Measurements from ENCODE around the gene IGF1R. TPM values are rescaled to one million over a fixed set of nuclear protein-coding genes. Genes with fewer than 3 reads are reported as not detected.
A peak's percentile ranks its signal among the peaks of the same experiment; 100 is the strongest.

IGF1R gene
- polyA plus RNA-seq, 6 donors from 2014 or later, result 0.78 to 5.5 (median 3.3) TPM

DNA sequence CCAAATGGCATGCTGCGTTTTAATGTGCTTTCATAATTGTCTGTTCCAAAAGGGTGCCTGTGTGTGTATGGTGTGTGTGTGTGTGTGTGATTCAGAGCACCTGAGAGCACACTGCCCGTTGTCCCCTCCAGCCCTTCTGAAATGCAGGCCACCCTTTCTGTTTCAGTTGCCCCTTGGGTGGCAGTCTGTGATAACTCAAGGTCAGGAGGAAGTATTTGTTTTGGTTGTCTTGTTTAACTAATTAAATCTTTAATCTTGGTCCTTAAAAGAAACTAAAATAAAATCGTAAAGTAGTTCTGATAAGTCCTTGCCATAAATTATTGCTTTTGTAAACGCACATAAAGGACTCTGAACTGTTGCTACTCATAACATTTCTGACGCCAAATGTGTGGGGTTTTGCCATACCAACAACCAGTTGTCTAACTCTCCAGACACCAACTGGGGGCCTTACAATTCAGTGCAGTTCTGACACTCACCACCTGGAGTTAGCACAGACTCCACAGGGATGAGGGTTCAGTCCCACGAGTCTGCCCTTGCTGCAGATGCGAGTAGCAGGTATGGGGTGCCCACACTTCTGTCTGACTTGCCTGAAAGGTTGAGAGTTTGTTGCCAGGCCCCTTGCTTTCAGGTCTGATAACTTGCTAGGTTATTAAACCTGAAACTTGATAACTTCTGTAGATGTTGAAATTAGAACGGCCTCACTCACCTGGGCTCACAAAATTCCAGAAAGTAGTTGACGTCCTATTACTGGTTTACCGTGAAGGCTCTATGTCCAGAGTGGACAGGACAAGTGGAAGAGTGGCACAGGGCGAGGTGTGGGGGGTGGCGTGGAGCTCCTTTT lies 157.3 kb downstream of the IGF1R start:
- no peak overlapping the region for H3K27ac Mint-ChIP-seq
- ATAC-seq (ENCODE audit: low read depth in 2 of 2) (no peak), DNase-seq (no peak)
- no peak overlapping the region for H3K4me3 Mint-ChIP-seq
- H3K4me1 Mint-ChIP-seq, result peaks cover 4 to 7% (median 5%) of the 10 kb centered on the region in 3 donors
- no peaks in the 10 kb centered on the region for H3K9me3 Mint-ChIP-seq
- no peaks in the 10 kb centered on the region for H3K36me3 Mint-ChIP-seq
- no peaks in the 10 kb centered on the region for H3K27me3 Mint-ChIP-seq

- no peak for ATAC-seq (ENCODE audit: low read depth in 2 of 2)
- Mint-ChIP-seq H3K4me3 (no peak overlapping the region), H3K27me3 (no peaks in the 10 kb centered on the region), H3K27ac (peak overlapping the region in 1 of 6 donors; percentile 64), H3K36me3 (no peaks in the 10 kb centered on the region), H3K4me1 (peaks cover 0 to under 1% (median 0%) of the 10 kb centered on the region in 3 donors), H3K9me3 (no peaks in the 10 kb centered on the region)
- DNase-seq, result no peak
Observed at GRCh38 chr15:98806275-98806895, 158.0 kb downstream of the IGF1R start.

DNA sequence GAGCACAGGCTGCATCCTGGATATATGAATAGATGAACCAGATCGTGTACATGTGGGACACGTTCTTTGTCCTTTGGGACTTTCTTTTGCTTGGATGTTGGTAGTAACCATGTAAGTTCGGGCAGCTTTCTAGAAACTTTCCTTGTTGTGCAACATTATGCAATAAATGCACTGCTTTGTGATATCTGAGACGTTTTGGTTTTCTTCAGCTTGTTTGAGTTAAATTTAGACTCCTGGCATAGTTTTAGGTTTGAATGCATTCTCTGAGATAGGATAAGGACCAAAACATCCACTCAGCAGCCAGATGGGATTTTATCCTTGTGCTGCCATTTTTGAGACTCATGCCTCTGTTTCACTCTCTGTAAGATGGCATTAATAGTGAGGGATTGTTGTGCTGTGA lies 158.9 kb downstream of the IGF1R start:
- no peak for ATAC-seq (ENCODE audit: low read depth in 2 of 2)
- Mint-ChIP-seq H3K4me1 (no peaks in the 10 kb centered on the region), H3K9me3 (no peaks in the 10 kb centered on the region), H3K27me3 (no peaks in the 10 kb centered on the region), H3K4me3 (no peak overlapping the region), H3K36me3 (no peaks in the 10 kb centered on the region), H3K27ac (peak overlapping the region in 1 of 6 donors; percentile 32)
- DNase-seq, result no peak

- ATAC-seq (ENCODE audit: low read depth in 2 of 2), result no peak
- H3K4me1 Mint-ChIP-seq, result no peaks in the 10 kb centered on the region
Observed at GRCh38 chr15:98809273-98809672, 160.9 kb downstream of the IGF1R start.

GRCh38 chr15:98812716-98813446 lies 164.5 kb downstream of the IGF1R start:
- ATAC-seq (ENCODE audit: low read depth in 2 of 2) (no peak), DNase-seq (no peak)
- H3K36me3 Mint-ChIP-seq, result no peaks in the 10 kb centered on the region

More at GRCh38 chr15:98809273-98809672, 160.9 kb downstream of the IGF1R start:
- Mint-ChIP-seq H3K27ac (peak overlapping the region in 1 of 6 donors; percentile 57), H3K9me3 (no peaks in the 10 kb centered on the region), H3K36me3 (no peaks in the 10 kb centered on the region), H3K27me3 (no peaks in the 10 kb centered on the region), H3K4me3 (no peak overlapping the region)
- DNase-seq, result no peak

DNA sequence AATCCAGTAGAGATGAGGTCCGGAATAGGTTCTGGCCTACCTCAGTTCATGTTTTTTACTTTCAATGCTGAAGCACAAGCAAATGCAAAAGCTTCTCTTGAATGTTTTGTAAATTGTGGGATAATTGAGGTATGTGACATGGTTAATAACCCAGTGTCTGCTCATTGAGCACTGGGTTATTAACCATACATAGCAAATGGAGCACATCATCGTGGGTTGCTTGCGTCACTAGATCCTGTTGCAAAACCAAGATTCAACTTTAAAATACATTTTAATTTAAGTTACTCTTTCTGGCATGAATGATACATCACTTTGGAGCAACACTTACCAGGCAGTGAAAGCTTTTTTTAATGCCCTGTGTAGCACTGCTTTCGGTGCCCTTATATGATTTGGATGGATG lies 165.6 kb downstream of the IGF1R start:
- peaks cover 0 to 7% (median 0%) of the 10 kb centered on the region in 7 donors for H3K9me3 Mint-ChIP-seq
- ATAC-seq (ENCODE audit: low read depth in 2 of 2), result no peak
- DNase-seq, result no peak
- no peaks in the 10 kb centered on the region for H3K36me3 Mint-ChIP-seq
- H3K4me3 Mint-ChIP-seq, result no peak overlapping the region
- H3K27ac Mint-ChIP-seq, result no peak overlapping the region
- no peaks in the 10 kb centered on the region for H3K27me3 Mint-ChIP-seq
- H3K4me1 Mint-ChIP-seq, result no peaks in the 10 kb centered on the region

More at GRCh38 chr15:98812716-98813446, 164.5 kb downstream of the IGF1R start:
- H3K4me3 Mint-ChIP-seq, result no peak overlapping the region
- no peaks in the 10 kb centered on the region for H3K9me3 Mint-ChIP-seq
- no peaks in the 10 kb centered on the region for H3K27me3 Mint-ChIP-seq
- H3K4me1 Mint-ChIP-seq, result no peaks in the 10 kb centered on the region
- H3K27ac Mint-ChIP-seq, result peak overlapping the region in 2 of 6 donors; percentile 30 to 69

DNA sequence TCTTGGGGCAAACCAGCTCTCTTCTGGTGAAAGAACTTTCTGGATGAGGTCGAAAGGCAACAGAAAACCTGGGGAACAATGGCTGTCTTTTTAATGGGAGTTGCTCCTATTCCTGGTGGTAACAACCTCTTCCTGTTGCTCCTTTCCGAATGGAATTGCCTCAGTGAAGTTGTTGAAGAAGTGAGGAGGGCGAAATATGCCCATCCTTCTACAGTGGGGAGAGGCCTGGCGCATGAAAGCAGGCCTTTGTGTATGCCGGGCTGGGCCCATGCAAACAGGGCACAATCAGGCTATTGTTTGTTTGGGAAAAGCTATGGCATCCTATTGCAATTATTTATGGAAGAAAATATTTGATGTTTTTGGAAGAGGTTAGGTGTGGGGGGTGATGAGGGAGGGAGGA lies 166.9 kb downstream of the IGF1R start:
- ATAC-seq (ENCODE audit: low read depth in 2 of 2) (no peak), DNase-seq (no peak)
- no peaks in the 10 kb centered on the region for H3K27me3 Mint-ChIP-seq
- H3K9me3 Mint-ChIP-seq, result peaks cover 0 to 8% (median 0%) of the 10 kb centered on the region in 7 donors
- peak overlapping the region in 1 of 6 donors; percentile 27 for H3K27ac Mint-ChIP-seq
- H3K4me1 Mint-ChIP-seq, result no peaks in the 10 kb centered on the region
- H3K4me3 Mint-ChIP-seq, result peak overlapping the region in 1 of 8 donors; percentile 70
- no peaks in the 10 kb centered on the region for H3K36me3 Mint-ChIP-seq

GRCh38 chr15:98817745-98818144 lies 169.4 kb downstream of the IGF1R start:
- DNase-seq (no peak), ATAC-seq (ENCODE audit: low read depth in 2 of 2) (no peak)
- H3K9me3 Mint-ChIP-seq, result peaks cover 0 to 8% (median 0%) of the 10 kb centered on the region in 7 donors
- H3K36me3 Mint-ChIP-seq, result no peaks in the 10 kb centered on the region
- H3K27me3 Mint-ChIP-seq, result no peaks in the 10 kb centered on the region
- H3K4me3 Mint-ChIP-seq, result no peak overlapping the region
- peak overlapping the region in 1 of 6 donors; percentile 80 for H3K27ac Mint-ChIP-seq
- H3K4me1 Mint-ChIP-seq, result no peaks in the 10 kb centered on the region

GRCh38 chr15:98823012-98823458 lies 174.7 kb downstream of the IGF1R start:
- no peak for DNase-seq
- ATAC-seq (ENCODE audit: low read depth in 2 of 2), result no peak
- Mint-ChIP-seq H3K4me3 (peak overlapping the region in 1 of 8 donors; percentile 35), H3K27me3 (no peaks in the 10 kb centered on the region), H3K36me3 (peaks cover 0 to 9% of the 10 kb centered on the region in 2 donors), H3K4me1 (peaks cover 0 to 5% (median 0%) of the 10 kb centered on the region in 3 donors), H3K9me3 (peaks cover 0 to 21% (median 7%) of the 10 kb centered on the region in 7 donors), H3K27ac (peak overlapping the region in 1 of 6 donors; percentile 17)

DNA sequence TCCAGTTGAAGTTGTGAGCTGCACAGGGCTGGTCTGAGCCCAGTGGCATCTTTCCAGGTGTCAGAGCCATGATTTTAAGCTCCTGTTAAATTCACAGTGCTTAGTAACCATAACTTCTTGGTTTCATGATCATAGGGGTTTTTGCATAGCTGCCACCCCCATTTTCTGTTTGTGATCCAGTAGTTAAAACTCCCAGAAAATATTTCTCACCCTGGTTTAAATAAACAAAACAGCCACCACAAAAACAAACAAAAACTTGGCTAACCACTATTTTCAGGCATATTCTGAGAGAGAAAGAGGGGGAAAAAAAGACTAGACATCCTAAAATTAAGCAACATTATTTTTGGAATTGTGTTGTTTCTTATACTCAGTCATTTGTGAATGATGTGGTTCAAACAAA lies 175.3 kb downstream of the IGF1R start:
- Mint-ChIP-seq H3K9me3 (peaks cover 0 to 27% (median 10%) of the 10 kb centered on the region in 7 donors), H3K36me3 (peaks cover 5 to 9% of the 10 kb centered on the region in 2 donors), H3K4me3 (peak overlapping the region in 1 of 8 donors; percentile 9), H3K27ac (no peak overlapping the region), H3K27me3 (no peaks in the 10 kb centered on the region), H3K4me1 (peaks cover 0 to 5% (median 0%) of the 10 kb centered on the region in 3 donors)
- ATAC-seq (ENCODE audit: low read depth in 2 of 2), result no peak
- no peak for DNase-seq

DNA sequence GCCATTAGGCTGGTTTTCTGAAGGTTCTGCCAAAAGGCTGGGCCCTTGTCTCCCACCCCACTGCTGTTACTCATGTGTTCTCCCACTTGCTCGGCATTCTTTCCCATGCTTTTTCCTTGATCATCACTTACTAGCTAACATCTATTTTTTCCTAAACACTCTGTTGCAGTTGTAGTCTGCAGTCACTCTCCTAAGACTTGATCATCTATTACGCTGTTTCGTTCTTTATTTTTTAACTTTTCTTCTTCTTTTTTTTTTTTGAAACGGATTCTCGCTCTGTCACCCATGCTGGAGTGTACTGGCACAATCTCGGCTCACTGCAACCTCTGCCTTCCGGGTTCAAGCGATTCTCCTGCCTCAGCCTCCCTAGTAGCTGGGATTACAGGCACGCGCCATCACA lies 176.3 kb downstream of the IGF1R start:
- Mint-ChIP-seq H3K4me3 (no peak overlapping the region), H3K4me1 (peaks cover 0 to 5% (median 0%) of the 10 kb centered on the region in 3 donors), H3K9me3 (peaks cover 0 to 32% (median 15%) of the 10 kb centered on the region in 7 donors), H3K36me3 (peaks cover 9 to 10% of the 10 kb centered on the region in 2 donors), H3K27me3 (no peaks in the 10 kb centered on the region), H3K27ac (peak overlapping the region in 1 of 6 donors; percentile 76)
- no peak for ATAC-seq (ENCODE audit: low read depth in 2 of 2)
- DNase-seq, result no peak

GRCh38 chr15:98826658-98827057 lies 178.3 kb downstream of the IGF1R start:
- Mint-ChIP-seq H3K36me3 (peaks cover 18 to 26% of the 10 kb centered on the region in 2 donors), H3K9me3 (peaks cover 11 to 53% (median 36%) of the 10 kb centered on the region in 7 donors), H3K27me3 (peaks cover 0 to 4% (median 0%) of the 10 kb centered on the region in 3 donors), H3K4me3 (no peak overlapping the region), H3K4me1 (peaks cover 0 to 5% (median 4%) of the 10 kb centered on the region in 3 donors), H3K27ac (no peak overlapping the region)
- no peak for DNase-seq
- ATAC-seq (ENCODE audit: low read depth in 2 of 2), result no peak

DNA sequence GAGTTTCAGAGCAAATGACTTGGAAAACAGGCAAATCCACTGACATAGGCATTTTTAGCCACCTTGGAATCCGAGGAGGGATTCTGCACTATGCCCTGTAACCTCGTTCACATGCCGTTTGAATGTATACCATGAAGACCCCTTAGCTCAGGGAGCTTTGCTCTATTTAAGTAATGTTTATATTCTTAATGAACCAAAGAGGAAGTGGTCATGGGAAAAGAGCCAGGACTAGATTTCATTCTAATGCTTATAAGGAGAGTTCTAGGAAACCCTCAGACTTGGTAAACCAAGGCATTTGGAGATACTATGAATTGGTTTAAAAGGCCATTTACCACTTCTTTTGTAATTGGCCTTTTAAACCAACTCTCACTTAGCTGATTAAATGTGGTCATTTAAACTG lies 178.9 kb downstream of the IGF1R start:
- H3K4me3 Mint-ChIP-seq, result no peak overlapping the region
- H3K27me3 Mint-ChIP-seq, result peaks cover 0 to 9% (median 0%) of the 10 kb centered on the region in 3 donors
- no peak for DNase-seq
- H3K36me3 Mint-ChIP-seq, result peaks cover 24 to 31% of the 10 kb centered on the region in 2 donors
- no peak overlapping the region for H3K27ac Mint-ChIP-seq
- no peak for ATAC-seq (ENCODE audit: low read depth in 2 of 2)
- H3K9me3 Mint-ChIP-seq, result peaks cover 14 to 59% (median 41%) of the 10 kb centered on the region in 7 donors
- peaks cover 0 to 5% (median 4%) of the 10 kb centered on the region in 3 donors for H3K4me1 Mint-ChIP-seq

Data from naive B cell (primary cell).